WTC11 (cell line): Measurements from ENCODE around the gene APOBR. TPM values are rescaled to one million over a fixed set of nuclear protein-coding genes. Genes with fewer than 3 reads are reported as not detected.

Experiments used
- ATAC-seq: fragments of 200-7000 bp; cut with Tn5 transposase; 2 replicates; pipeline ENCODE4 v1.10.0; 2021; ENCODE audit warnings: mild to moderate bottlenecking, moderate library complexity
- CTCF ChIA-PET: fragments of 300-600 bp; sonication (Branson Sonifier 250); formaldehyde crosslinking; loops from one replicate; lab custom pipeline; 2021; ENCODE audit warnings: antibody characterized with exemption; lab: Charles Lee
- POLR2A ChIA-PET: fragments of 350-600 bp; sonication (Branson Sonifier 250); formaldehyde crosslinking; loops from one replicate; lab custom pipeline; 2021; ENCODE audit warnings: antibody characterized with exemption; lab: Charles Lee
- DNase-seq: peaks from one replicate; pipeline ENCODE4 v3.0.0; 2021; ENCODE audit warnings: low spot score
- H3K27ac Mint-ChIP-seq: 2 replicates; pipeline ENCODE4 v1.8.0; 2021; ENCODE audit warnings: mixed read lengths
- H3K27me3 Mint-ChIP-seq: 2 replicates; pipeline ENCODE4 v1.8.0; 2021; ENCODE audit warnings: low read depth, mild to moderate bottlenecking, moderate library complexity, mixed read lengths
- H3K36me3 Mint-ChIP-seq: 2 replicates; pipeline ENCODE4 v1.8.0; 2021; ENCODE audit warnings: mixed read lengths
- H3K4me1 Mint-ChIP-seq: 2 replicates; pipeline ENCODE4 v1.8.0; 2022; ENCODE audit warnings: mixed read lengths
- H3K4me3 Mint-ChIP-seq: 2 replicates; pipeline ENCODE4 v1.8.0; 2021; ENCODE audit warnings: mild to moderate bottlenecking, moderate library complexity, mixed read lengths
- H3K9me3 Mint-ChIP-seq: 2 replicates; pipeline ENCODE4 v1.8.0; 2021; ENCODE audit warnings: mixed read lengths
- GRHL2 ChIP-seq: fragments of 250-450 bp; sonication (Bioruptor Pico); IDR thresholded peaks from 2 replicates; pipeline ENCODE4 v1.8.0; 2022; ENCODE audit warnings: mild to moderate bottlenecking, moderate library complexity; ENCODE audit not compliant: insufficient replicate concordance, severe bottlenecking
- HMGA2 ChIP-seq: fragments of 250-450 bp; sonication (Bioruptor Pico); IDR thresholded peaks from 2 replicates; pipeline ENCODE4 v1.4.0; 2021; ENCODE audit warnings: mild to moderate bottlenecking, moderate library complexity
- KAT7 ChIP-seq: sonication (generic); formaldehyde crosslinking; IDR thresholded peaks from 2 replicates; pipeline ENCODE4 v1.8.1; 2023; ENCODE audit warnings: missing genetic modification reagents, mild to moderate bottlenecking, borderline replicate concordance
- TEAD4 ChIP-seq: sonication (generic); formaldehyde crosslinking; IDR thresholded peaks from 2 replicates; pipeline ENCODE4 v1.8.0; 2022; ENCODE audit warnings: mild to moderate bottlenecking, missing genetic modification reagents
- total RNA-seq: library from RNA; stranded (reverse); gene quantifications from 3 replicates; pipeline ENCODE4 v1.2.3, GENCODE V29; 2021
- TF ChIP-seq, protein P1 (sequence below): fragments of 250-450 bp; sonication (Bioruptor Pico); IDR thresholded peaks from 2 replicates; pipeline ENCODE4 v1.9.0; 2021; ENCODE audit warnings: mild to moderate bottlenecking, borderline replicate concordance
- TF ChIP-seq, protein P2 (sequence below): fragments of 200-600 bp; IDR thresholded peaks from 2 replicates; pipeline ENCODE4 v1.8.0; 2022; ENCODE audit warnings: antibody characterized with exemption
- TF ChIP-seq, protein P3 (sequence below): sonication (generic); formaldehyde crosslinking; IDR thresholded peaks from 2 replicates; pipeline ENCODE4 v1.8.1; 2023; ENCODE audit warnings: mild to moderate bottlenecking, missing genetic modification reagents, borderline replicate concordance
- TF ChIP-seq, protein P4 (sequence below): sonication (generic); formaldehyde crosslinking; IDR thresholded peaks from 2 replicates; pipeline ENCODE4 v1.8.1; 2023; ENCODE audit warnings: mild to moderate bottlenecking, missing genetic modification reagents, moderate library complexity
- TF ChIP-seq, protein P5 (sequence below): sonication (generic); formaldehyde crosslinking; conservative IDR thresholded peaks from 2 replicates; pipeline ENCODE4 v1.8.1; 2023; ENCODE audit warnings: mild to moderate bottlenecking, low read depth, missing genetic modification reagents, moderate library complexity
- TF ChIP-seq, protein P6 (sequence below): fragments of 250-450 bp; sonication (Bioruptor Pico); conservative IDR thresholded peaks from 2 replicates; pipeline ENCODE4 v1.9.0; 2021; ENCODE audit warnings: mild to moderate bottlenecking
- TF ChIP-seq, protein P7 (sequence below): sonication (generic); formaldehyde crosslinking; IDR thresholded peaks from 2 replicates; pipeline ENCODE4 v1.8.1; 2022; ENCODE audit warnings: mild to moderate bottlenecking, moderate library complexity, missing genetic modification reagents
- TF ChIP-seq, protein P8 (sequence below): sonication (generic); formaldehyde crosslinking; conservative IDR thresholded peaks from 2 replicates; pipeline ENCODE4 v1.8.1; 2022; ENCODE audit warnings: mild to moderate bottlenecking, missing genetic modification reagents
- TF ChIP-seq, protein P9 (sequence below): sonication (generic); formaldehyde crosslinking; IDR thresholded peaks from 2 replicates; pipeline ENCODE4 v1.8.0; 2022; ENCODE audit warnings: missing genetic modification reagents

APOBR gene
- total RNA-seq, 1 experiment from 2014 or later = not detected

DNA sequence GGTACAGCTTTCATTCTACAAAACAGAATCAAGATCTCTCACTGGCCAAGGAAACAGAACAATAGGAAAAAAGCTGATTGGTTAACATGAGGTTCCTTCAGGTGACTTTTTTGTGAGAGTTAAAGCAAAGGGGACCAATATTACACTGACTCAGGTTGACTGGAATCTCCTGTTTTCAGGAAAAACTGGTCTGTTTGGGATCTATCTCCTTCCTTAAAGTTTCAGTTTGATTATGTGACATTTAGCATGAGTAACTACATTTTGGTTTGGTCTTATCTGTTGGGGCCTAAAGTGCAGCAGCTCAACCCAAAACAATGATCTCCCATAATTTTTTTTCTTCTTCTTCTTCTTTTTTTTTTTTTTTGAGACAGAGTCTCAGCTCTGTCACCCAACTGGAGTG, 34.7 kb downstream of the APOBR start:
- no peaks in the 10 kb centered on the region; the same call in 1 of the 2 replicates for H3K27me3 Mint-ChIP-seq
- TF ChIP-seq KAT7 = no peak
- TF ChIP-seq, protein P1, sequence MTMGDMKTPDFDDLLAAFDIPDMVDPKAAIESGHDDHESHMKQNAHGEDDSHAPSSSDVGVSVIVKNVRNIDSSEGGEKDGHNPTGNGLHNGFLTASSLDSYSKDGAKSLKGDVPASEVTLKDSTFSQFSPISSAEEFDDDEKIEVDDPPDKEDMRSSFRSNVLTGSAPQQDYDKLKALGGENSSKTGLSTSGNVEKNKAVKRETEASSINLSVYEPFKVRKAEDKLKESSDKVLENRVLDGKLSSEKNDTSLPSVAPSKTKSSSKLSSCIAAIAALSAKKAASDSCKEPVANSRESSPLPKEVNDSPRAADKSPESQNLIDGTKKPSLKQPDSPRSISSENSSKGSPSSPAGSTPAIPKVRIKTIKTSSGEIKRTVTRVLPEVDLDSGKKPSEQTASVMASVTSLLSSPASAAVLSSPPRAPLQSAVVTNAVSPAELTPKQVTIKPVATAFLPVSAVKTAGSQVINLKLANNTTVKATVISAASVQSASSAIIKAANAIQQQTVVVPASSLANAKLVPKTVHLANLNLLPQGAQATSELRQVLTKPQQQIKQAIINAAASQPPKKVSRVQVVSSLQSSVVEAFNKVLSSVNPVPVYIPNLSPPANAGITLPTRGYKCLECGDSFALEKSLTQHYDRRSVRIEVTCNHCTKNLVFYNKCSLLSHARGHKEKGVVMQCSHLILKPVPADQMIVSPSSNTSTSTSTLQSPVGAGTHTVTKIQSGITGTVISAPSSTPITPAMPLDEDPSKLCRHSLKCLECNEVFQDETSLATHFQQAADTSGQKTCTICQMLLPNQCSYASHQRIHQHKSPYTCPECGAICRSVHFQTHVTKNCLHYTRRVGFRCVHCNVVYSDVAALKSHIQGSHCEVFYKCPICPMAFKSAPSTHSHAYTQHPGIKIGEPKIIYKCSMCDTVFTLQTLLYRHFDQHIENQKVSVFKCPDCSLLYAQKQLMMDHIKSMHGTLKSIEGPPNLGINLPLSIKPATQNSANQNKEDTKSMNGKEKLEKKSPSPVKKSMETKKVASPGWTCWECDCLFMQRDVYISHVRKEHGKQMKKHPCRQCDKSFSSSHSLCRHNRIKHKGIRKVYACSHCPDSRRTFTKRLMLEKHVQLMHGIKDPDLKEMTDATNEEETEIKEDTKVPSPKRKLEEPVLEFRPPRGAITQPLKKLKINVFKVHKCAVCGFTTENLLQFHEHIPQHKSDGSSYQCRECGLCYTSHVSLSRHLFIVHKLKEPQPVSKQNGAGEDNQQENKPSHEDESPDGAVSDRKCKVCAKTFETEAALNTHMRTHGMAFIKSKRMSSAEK (CRISPR knock-in tag) = no peak
- TF ChIP-seq, protein P2, sequence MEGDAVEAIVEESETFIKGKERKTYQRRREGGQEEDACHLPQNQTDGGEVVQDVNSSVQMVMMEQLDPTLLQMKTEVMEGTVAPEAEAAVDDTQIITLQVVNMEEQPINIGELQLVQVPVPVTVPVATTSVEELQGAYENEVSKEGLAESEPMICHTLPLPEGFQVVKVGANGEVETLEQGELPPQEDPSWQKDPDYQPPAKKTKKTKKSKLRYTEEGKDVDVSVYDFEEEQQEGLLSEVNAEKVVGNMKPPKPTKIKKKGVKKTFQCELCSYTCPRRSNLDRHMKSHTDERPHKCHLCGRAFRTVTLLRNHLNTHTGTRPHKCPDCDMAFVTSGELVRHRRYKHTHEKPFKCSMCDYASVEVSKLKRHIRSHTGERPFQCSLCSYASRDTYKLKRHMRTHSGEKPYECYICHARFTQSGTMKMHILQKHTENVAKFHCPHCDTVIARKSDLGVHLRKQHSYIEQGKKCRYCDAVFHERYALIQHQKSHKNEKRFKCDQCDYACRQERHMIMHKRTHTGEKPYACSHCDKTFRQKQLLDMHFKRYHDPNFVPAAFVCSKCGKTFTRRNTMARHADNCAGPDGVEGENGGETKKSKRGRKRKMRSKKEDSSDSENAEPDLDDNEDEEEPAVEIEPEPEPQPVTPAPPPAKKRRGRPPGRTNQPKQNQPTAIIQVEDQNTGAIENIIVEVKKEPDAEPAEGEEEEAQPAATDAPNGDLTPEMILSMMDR = no peak
- TF ChIP-seq, protein P3, sequence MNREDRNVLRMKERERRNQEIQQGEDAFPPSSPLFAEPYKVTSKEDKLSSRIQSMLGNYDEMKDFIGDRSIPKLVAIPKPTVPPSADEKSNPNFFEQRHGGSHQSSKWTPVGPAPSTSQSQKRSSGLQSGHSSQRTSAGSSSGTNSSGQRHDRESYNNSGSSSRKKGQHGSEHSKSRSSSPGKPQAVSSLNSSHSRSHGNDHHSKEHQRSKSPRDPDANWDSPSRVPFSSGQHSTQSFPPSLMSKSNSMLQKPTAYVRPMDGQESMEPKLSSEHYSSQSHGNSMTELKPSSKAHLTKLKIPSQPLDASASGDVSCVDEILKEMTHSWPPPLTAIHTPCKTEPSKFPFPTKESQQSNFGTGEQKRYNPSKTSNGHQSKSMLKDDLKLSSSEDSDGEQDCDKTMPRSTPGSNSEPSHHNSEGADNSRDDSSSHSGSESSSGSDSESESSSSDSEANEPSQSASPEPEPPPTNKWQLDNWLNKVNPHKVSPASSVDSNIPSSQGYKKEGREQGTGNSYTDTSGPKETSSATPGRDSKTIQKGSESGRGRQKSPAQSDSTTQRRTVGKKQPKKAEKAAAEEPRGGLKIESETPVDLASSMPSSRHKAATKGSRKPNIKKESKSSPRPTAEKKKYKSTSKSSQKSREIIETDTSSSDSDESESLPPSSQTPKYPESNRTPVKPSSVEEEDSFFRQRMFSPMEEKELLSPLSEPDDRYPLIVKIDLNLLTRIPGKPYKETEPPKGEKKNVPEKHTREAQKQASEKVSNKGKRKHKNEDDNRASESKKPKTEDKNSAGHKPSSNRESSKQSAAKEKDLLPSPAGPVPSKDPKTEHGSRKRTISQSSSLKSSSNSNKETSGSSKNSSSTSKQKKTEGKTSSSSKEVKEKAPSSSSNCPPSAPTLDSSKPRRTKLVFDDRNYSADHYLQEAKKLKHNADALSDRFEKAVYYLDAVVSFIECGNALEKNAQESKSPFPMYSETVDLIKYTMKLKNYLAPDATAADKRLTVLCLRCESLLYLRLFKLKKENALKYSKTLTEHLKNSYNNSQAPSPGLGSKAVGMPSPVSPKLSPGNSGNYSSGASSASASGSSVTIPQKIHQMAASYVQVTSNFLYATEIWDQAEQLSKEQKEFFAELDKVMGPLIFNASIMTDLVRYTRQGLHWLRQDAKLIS = no peak
- TF ChIP-seq, protein P4, sequence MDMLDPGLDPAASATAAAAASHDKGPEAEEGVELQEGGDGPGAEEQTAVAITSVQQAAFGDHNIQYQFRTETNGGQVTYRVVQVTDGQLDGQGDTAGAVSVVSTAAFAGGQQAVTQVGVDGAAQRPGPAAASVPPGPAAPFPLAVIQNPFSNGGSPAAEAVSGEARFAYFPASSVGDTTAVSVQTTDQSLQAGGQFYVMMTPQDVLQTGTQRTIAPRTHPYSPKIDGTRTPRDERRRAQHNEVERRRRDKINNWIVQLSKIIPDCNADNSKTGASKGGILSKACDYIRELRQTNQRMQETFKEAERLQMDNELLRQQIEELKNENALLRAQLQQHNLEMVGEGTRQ (CRISPR knock-in tag) = no peak
- TF ChIP-seq, protein P5, sequence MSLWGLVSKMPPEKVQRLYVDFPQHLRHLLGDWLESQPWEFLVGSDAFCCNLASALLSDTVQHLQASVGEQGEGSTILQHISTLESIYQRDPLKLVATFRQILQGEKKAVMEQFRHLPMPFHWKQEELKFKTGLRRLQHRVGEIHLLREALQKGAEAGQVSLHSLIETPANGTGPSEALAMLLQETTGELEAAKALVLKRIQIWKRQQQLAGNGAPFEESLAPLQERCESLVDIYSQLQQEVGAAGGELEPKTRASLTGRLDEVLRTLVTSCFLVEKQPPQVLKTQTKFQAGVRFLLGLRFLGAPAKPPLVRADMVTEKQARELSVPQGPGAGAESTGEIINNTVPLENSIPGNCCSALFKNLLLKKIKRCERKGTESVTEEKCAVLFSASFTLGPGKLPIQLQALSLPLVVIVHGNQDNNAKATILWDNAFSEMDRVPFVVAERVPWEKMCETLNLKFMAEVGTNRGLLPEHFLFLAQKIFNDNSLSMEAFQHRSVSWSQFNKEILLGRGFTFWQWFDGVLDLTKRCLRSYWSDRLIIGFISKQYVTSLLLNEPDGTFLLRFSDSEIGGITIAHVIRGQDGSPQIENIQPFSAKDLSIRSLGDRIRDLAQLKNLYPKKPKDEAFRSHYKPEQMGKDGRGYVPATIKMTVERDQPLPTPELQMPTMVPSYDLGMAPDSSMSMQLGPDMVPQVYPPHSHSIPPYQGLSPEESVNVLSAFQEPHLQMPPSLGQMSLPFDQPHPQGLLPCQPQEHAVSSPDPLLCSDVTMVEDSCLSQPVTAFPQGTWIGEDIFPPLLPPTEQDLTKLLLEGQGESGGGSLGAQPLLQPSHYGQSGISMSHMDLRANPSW (CRISPR knock-in tag) = no peak
- TF ChIP-seq, protein P6, sequence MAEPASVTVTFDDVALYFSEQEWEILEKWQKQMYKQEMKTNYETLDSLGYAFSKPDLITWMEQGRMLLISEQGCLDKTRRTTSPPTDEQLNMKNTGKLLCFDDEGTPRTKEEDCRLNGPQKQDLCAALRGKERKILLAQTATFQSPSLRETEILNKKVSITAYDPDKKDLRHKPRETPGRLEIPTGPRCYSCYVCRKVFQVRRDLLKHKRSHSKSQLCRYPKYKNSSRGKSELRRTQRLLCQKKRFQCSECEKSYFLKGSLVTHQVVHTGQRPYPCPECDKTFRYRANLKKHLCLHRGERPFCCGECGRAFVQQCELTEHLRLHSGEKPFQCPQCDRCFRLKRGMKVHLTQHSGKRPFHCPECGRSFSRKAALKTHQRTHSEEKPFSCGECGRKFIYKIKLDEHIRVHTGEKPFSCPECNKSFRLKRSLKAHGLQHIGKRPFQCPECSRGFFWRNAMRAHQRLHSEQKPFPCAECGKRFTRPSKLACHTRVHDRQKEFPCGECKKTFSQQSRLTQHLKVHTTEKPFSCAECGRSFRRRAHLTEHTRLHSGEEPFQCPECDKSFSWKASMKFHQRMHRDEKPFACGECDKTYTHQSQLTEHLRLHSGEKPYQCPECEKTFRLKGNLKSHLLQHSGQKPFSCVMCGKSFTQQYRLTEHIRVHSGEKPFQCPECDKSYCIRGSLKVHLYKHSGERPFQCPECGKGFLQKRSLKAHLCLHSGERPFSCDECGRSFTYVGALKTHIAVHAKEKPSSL = no peak
- TF ChIP-seq TEAD4 (CRISPR knock-in tag) = no peak
- TF ChIP-seq, protein P7, sequence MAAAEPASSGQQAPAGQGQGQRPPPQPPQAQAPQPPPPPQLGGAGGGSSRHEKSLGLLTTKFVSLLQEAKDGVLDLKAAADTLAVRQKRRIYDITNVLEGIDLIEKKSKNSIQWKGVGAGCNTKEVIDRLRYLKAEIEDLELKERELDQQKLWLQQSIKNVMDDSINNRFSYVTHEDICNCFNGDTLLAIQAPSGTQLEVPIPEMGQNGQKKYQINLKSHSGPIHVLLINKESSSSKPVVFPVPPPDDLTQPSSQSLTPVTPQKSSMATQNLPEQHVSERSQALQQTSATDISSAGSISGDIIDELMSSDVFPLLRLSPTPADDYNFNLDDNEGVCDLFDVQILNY (CRISPR knock-in tag) = no peak
- TF ChIP-seq, protein P8, sequence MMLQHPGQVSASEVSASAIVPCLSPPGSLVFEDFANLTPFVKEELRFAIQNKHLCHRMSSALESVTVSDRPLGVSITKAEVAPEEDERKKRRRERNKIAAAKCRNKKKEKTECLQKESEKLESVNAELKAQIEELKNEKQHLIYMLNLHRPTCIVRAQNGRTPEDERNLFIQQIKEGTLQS (CRISPR knock-in tag) = no peak
- TF ChIP-seq HMGA2 (CRISPR knock-in tag) = no peak
- TF ChIP-seq, protein P9, sequence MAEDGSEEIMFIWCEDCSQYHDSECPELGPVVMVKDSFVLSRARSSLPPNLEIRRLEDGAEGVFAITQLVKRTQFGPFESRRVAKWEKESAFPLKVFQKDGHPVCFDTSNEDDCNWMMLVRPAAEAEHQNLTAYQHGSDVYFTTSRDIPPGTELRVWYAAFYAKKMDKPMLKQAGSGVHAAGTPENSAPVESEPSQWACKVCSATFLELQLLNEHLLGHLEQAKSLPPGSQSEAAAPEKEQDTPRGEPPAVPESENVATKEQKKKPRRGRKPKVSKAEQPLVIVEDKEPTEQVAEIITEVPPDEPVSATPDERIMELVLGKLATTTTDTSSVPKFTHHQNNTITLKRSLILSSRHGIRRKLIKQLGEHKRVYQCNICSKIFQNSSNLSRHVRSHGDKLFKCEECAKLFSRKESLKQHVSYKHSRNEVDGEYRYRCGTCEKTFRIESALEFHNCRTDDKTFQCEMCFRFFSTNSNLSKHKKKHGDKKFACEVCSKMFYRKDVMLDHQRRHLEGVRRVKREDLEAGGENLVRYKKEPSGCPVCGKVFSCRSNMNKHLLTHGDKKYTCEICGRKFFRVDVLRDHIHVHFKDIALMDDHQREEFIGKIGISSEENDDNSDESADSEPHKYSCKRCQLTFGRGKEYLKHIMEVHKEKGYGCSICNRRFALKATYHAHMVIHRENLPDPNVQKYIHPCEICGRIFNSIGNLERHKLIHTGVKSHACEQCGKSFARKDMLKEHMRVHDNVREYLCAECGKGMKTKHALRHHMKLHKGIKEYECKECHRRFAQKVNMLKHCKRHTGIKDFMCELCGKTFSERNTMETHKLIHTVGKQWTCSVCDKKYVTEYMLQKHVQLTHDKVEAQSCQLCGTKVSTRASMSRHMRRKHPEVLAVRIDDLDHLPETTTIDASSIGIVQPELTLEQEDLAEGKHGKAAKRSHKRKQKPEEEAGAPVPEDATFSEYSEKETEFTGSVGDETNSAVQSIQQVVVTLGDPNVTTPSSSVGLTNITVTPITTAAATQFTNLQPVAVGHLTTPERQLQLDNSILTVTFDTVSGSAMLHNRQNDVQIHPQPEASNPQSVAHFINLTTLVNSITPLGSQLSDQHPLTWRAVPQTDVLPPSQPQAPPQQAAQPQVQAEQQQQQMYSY (CRISPR knock-in tag) = no peak
- TF ChIP-seq GRHL2 (CRISPR knock-in tag) = no peak
- H3K9me3 Mint-ChIP-seq = peaks cover 8% of the 10 kb centered on the region; the same call in 1 of the 2 replicates
- H3K4me1 Mint-ChIP-seq = peaks cover 9% of the 10 kb centered on the region
- H3K4me3 Mint-ChIP-seq = no peak overlapping the region
- CTCF ChIA-PET = no interaction called here
- ATAC-seq (no peak), DNase-seq (no peak)
- POLR2A ChIA-PET = no interaction called here
- H3K36me3 Mint-ChIP-seq = no peaks in the 10 kb centered on the region
- no peak overlapping the region for H3K27ac Mint-ChIP-seq
